HG02840 (cell line): ENCODE data around the gene FXYD6.

ENCODE experiments used
- ATAC-seq: cut with Tn5 transposase; IDR thresholded peaks from one replicate; pipeline ENCODE4 v1.9.1; 2021; ENCODE audit warnings: mild to moderate bottlenecking, moderate library complexity, moderate number of reproducible peaks; ENCODE audit not compliant: unreplicated experiment, low FRiP score

FXYD6 gene

DNA sequence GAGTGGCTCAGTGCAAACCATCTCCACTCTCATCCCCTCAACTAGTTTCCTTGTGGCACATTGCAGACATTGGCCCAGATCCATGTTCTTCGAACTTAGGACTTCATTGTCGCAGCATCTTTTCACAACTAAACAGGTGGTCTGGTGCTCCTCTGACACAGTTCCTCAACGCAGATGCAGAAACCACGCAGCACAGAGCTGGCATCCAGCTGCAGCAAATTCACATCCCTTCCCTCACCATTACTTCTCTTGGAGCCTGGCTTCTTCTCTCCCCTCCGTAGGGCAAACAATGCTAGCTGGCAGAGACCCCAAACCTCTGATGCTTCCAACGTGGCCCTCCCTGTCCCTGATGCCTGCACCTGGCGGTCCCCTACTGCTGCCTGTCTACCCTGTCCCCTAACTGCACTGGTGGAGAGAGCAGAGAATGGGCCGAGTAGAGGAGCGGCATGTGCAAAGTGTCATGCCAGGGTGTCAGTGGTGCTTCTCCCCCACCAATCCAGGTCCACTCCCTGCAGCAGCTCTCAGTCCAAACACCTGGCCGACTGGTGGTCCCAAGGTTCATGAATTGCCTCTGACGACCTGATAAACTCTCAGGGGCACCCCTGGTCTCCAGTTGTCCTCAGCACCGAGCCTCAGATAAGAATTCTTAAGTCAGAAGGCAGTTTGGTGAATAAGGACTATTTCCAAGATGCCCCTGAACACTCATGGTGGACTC is 34.6 kb upstream of the FXYD6 start:
- ATAC-seq = no peak

DNA sequence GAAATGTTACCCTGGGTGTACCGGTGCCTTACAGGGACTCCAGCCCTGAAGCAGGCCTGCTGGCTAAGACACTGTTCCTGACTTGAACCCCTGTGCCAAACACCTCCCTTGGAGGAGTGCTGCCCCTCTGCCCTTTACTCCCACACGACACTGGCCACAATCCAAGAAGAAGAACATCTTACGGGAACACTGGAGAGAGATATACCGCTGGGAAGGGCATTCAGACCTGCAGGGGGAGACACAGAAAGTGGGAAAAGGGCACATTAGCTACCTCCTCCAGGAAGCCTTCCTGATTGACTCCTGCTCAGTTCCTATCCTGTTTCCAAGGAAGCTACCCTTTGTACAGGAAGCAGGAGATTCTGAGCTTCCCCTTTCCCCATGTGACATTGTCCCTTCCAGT is 34.1 kb upstream of the FXYD6 start:
- ATAC-seq = no peak

DNA sequence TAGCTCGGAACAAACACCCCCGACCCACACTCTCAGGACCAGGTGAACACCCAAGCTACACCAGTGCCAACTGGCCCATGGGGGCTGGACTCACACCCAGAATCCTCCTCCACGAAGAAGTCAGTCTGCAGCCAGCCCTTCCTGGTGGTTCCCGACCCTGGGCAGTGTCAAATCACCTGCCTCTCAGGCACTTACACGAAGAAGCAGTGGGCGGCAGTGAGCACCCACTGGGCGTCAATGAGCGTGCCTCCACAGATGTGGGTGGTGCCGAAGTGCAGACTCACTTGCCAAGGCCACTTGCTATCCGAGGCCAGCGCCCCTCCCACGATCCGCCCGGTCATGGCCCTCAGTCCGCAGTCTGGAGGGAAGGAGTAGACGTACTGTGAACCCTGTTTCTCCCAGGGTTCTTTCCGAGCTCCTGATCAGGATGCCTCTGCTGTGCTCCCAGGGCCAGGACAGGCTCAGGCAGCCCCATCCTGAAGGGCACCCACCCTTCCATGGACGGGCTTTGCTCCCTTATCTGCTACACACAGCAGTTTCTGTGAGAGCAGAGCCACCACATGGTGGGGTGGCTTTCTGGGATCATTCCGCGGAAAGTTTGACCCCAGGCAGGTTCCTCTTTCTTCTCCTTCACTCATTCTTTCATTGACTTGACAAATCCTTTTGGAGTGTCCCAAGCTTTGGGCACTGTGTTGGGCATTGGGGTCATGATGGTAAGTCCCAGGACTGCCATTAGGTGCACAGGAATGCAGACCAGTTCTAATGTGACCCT is 33.3 kb upstream of the FXYD6 start:
- ATAC-seq = no peak

DNA sequence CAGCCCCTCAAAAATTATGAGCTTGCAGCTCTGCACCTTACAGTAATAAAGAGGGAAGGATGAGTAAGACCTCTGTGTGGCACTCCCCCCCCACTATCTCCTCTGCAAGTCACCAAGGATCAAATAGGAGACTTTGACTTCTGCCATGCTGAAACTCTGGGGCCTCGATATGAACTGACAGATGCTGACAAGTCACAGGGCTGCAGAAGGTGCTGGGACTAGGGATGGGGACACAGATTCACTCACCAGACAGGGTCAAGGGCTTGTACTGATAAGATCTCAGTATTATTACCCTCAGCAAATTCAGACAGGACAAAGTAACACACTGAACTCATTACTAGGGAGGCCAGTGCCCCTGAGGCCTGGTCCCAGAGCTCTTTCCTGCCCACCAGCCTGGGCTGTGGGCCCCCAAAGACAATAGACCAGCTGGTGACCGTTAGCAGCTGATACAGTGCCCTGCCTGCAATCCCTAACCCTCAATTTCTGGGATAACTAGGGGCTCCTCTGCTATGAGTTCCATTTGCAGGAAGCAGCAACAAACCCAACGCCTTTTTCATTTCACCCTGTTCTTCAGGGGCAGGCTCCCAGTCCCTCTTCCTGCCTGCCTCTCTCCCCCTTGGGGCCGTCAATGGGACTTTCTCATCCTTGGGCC is 32.6 kb upstream of the FXYD6 start:
- ATAC-seq = no peak

DNA sequence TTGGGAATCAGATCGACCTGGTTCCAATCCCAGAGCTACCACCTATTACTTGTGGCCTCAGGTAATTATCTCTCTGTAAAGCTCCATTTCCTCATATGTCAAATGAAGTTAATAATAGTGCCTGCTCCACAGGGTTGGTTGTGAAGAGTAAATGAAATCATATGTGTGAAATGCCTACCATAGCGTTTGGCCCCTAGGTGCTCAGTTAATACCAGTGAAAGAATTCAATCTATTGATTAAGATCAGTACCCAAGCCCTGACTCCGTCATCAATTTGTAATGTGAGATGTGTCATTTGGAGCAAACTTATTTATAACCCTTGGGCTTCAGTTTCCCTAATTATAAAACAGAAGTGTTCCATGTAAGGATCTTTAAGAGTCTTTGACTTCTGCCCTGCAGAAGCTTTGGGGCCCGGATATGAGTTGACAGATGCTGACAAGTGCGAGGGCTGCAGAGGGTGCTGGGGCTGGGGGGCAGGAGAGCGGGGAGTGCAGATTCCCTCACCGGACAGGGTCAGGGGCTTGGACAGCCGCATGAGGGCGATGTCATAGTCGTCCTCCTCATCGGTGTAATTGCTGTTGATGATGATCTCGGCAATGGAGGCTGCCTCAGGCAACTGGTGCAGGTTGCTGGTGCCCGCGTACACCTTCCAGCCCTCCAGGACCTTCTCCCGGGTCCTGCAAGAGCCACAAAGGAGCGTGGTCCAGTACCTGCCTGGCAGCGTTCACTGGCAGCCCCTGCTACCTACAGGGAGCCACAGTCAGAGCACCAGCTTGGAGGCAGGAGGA is 31.8 kb upstream of the FXYD6 start:
- no peak for ATAC-seq

DNA sequence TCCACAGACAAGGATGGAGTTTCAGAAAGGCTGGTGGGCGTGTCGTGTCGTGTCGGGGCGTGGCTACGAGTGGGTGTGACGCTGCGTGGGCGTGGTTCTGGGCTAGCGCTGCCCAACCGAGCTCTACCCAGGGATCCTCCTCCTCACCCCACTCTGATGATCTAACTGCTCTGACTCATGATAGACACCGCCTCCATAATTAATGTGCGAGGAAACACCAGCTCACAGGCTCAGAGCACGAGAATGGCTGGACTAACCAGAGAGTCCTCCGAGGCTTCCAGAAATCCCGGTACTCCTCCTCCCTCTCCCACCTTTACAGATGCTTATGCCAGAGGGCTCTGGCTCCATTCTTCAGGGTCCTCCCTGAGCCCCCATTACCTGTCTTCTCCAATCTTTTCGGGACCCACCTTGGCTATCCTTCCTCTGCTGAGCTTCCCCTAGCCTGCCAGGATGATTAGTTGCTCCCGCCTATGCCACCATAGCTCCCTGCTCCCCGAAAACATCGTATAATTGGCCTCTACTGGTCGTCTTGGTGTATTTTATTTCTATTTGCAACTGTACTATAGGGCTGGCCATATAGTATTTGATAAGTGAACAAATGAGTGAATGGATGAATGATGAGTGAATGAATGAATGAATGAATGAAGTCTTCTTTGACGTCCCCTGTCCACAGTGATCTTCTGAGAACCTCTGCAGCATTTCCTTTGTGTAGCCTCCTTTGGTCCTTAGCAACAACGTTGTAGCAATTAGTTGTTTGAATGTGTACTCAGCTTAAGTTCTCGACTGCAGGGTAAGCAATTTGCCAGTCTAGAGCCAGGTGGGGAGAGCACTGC is 31.0 kb upstream of the FXYD6 start:
- ATAC-seq = no peak

DNA sequence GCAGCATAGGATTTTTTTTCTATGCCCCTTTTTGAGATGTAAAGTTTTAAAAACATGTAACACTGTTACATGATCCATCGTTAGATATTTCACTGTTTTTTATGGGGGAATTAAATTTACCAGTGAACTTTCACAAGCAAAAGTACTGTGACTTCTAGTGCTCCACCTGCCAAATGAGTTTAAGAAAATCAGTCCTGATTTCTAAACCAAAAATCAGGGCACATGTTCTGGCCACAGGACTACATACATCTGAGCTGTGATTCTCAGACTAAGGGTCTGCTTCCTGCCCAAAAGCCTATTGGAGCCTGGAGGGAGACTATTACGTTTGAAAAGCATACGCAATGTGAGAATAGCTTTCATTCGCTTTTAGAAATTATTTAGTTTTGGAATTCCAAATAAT is 30.3 kb upstream of the FXYD6 start:
- ATAC-seq = no peak

DNA sequence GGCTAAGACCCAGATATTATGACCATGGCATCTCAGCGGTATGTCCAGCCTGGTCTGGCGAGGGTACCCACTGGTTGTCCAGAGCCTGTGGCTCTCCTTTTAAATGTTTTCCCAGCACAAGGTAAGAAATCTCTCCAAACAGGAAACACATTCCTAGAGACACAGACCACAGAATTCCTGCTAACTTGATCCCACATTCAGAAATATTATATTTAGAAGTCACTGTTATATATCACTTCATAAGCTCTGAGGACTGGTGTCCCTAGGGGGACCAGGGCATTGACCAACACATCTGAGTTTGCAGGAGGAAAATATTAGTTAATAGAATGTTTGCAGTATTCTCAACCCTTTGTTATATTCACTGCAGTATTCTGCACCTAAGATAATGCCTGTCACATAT is 29.7 kb upstream of the FXYD6 start:
- ATAC-seq = no peak

DNA sequence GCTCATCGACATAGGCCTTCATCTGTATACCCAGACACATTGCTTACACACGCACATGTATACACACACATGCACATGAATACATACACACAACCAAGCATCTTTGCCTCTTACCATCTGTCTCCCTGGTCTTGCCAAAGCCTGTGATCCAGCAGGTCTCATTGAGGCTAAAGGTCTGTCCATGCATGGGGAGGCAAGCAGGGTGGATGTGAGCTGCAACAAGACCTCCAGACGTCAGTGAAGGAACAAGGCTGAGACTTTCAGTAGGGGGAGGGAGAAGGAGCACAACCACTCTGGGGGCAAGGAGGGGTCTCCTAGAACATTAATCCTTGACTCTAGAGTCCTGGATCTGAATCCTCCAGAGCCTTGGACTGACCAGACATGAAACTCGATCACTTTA is 29.1 kb upstream of the FXYD6 start:
- ATAC-seq = no peak

DNA sequence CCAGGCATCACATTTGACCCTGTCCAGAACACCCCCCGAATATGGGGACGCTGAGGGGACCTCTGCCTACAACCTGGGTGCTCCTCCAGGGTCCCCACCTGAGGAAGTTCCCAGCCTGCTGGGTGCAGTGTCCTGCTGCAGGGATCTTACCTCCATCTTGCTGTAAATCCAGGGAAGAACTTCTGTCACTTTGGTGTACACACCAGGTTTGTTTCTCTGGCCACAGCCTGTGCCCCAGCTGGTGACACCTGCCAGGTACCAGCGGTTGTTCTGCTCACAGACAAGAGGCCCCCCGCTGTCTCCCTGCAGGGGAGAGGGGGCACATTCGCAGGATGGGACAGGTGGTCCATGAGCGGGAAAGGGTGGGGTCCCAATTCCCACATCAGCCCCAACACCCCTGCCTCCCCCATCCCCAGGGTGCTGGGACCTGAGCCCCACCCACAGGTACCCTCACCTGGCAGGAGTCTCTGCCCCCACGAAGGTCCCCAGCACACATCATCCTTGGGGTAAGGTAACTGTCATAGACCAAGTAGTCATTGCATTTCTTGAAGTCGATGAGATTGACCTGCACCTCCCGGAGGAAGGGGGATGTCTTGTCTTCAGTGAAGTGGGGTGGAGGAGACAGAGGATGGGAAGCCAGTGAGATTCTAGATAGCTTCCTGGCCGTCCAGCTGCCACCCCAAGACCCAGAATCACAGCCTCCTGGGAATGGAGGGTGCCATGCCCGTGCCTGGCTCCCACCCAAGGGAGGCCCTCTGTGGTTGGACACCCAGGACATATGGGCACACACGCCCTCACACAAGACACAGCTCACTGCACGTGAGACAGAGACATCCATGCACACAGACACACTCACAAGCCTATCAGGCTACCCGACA is 27.3 kb upstream of the FXYD6 start:
- no peak for ATAC-seq

DNA sequence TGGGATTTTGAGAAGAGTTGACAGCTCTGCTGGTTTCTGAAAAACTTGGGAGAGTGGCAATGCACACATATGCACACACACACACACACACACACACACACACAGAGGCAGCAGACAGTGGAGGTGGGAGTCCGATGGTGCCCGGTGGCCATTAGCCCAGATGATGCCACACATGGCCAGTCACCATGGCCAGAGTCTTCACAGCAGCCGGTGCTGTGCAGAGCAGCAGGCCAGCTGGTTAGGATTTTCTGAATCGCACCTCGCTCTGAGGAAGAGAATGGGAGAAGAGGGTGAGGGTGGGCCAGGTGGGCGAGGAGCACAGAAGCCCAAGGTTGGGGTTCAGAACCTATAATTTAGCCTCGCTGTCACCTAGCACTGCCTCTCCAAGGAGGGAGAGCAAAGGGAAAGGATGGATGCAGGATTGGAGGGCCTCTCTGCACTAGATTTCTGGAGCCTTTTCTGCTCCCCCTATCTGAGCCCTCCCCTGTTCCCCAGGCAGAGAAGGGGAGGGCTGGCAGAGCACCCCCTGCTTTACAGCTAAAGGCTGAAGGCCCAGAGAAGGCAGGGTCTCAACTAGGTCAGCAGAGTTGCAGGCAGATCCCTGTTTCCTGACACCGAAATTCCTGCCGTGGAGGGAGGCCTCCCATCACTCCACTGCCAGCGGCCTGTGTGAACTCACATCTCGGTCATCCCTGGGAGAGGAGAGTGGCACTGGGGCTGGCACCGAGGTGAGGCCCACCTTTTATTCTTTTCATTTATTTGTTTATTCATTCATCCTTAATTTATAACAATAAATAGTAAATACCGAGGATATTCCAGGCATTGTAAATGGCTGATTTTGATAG is 25.8 kb upstream of the FXYD6 start:
- ATAC-seq = no peak

DNA sequence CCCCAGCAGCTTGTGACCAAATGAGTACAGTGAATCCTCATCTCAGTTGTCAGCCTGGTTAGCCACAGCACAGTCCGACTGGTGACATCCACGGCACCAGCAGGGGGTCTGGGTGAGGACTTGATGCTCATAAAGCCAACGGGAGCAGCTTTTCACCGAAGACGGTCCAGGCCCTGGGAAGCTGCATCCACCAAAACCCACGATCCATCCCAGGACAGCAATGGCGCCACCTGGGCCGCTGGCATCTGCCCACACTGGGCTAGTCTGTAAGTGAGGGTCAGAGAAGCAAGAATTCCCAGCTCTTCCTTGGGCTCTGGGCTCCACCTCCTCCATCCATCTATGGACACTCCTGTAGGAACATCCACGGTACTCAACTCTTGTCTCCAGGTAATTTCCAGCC is 25.1 kb upstream of the FXYD6 start:
- no peak for ATAC-seq

DNA sequence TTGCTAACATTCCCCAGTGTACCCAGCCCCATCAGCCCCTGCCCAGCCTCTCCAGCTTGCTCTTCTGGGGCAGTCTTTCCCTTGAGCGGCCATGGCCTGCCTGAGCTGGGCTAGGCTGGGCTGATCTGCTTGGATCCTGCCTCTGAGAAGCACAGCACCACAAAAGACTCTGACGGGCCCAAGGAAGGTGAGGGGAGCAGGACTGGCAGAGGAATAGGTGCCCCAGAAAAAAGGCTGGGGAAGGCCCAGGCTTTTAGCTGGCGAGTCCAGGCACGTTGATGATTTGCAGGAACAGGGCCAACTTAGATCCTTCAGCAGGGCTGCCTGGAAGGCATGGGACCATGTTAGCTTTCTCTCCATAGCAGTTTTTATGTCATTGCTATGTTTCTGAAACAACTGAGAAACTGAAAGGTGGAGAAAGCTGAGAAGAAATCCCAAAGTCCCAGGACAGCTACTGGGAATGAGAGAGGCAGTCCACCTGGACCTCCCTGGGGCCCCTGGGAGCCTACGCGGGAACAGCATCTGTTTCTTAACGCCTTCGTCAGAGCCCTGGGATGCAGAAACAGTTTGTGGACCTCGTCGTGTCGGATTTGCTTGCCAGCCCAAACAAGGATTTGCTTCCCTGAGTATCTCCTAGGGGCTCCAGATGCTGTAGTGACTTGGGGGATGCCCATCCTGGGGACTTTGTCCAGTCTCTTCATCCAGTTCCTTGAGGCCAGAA is 24.4 kb upstream of the FXYD6 start:
- ATAC-seq = no peak

DNA sequence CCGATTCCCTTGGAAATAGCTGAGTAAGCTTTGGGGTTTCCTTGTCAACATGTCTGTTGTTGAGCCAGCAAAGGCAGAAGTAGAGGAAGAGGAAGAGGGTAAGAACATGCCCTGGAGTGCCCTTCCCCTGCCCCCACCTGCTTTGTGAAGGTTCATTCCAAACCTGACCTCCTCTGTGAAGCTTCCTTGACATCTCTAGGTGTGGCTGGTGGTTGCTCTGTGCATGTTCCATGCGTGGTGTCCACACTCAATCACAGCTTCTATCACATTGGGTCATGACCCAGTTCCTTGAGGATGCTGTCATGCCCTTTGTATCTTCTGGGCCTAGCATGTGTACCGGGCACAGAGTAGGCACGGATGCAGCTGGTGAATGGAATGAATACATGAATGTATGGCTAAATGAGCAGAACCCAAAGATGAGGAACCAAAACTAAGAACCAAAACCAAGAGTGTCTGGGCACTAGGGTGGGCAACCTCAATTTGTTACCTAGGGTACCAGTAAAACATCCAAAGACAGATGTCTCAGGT is 23.7 kb upstream of the FXYD6 start:
- no peak for ATAC-seq

DNA sequence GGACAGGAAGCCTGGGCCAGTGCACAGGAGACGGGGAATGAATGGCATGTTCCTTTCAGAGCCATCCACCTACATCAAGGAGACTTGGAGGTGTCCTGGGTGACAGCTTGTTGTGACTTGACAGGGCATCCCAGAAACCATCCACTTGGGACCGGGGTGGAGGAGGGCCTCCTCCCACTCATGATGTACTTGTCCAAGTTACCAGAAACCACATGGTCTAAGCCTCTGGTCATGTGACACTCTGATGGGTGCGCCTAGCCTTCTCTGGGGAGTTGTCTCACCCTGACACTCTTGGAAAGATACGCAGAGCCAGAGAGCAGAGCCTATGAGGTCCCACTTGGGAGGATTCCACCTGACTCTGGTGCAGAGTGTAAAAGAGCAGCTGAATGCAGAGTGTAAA is 21.6 kb upstream of the FXYD6 start:
- ATAC-seq = no peak

DNA sequence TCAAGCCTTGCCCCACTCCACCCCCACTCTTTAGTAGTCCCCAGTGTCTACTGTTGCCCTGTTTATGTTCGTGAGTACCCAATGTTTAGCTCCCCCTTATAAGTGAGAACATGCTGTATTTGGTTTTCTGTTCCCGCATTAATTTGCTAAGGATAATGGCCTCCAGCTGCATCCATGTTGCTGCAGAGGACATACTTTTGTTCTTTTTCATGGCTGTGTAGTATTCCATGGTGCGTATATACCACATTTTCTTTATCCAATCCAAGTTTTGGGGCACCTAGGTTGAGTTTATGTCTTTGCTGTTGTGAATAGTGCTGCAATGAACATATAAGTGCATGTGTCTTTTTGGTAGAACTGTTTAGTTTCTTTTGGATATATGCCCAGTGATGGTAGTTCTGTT is 16.2 kb upstream of the FXYD6 start:
- no peak for ATAC-seq

DNA sequence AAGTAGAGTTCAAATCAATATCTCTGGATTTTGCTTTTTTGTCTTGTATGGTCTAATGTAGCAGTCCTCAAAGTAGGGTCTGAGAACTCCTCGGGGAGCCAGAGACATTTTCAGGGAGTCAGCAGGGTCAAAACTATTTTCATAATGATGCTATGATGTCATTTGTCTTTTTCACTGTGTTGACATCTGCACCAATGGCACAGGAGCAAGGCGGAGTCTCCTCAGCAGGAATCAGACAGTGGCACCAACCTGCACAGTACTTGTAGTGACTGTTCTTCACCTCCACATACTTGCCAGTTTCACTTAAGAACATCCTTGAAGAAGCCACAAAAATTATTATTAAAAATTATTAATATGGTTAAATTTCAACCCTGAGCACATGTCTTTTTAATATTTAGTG is 14.9 kb upstream of the FXYD6 start:
- no peak for ATAC-seq
